ENCODE results near the gene PMM2.
"Not testable (repeated sequence)": the region's sequence is repeated elsewhere in the genome, so short reads cannot be mapped to it uniquely, and the experiment has no call there.

The PMM2 gene

GRCh38 chr16:8782673-8783072 is 15.0 kb upstream of the PMM2 start:
- DNase-seq (ENCODE audit: low read depth), result no peak

DNA sequence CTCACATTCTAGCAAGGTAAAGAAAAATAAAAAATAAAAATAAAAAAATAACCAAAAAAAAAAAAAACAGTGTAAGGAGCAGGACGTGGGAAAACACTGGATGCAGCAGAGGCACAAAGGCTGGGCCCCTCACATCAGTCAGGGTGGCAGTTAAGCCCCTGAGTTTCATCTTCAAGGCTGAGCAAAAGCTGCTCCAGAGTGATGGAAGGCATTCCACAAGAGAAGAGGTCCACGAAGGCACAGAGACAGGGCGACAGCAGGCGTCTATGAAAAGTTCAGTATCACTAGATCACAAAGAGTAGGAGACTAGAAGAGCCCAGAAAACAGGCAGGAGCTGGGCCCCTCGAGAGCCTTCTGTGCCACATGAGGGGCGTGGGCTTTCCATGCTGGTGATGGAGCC is 12.2 kb upstream of the PMM2 start:
- no peak for DNase-seq (ENCODE audit: low read depth)

GRCh38 chr16:8786316-8786715 is 11.3 kb upstream of the PMM2 start:
- not testable (repeated sequence) for DNase-seq (ENCODE audit: low read depth)

- no peak for DNase-seq (ENCODE audit: low read depth)
These were observed 9.0 kb upstream of the PMM2 start for GRCh38 chr16:8788578-8789172.

DNA sequence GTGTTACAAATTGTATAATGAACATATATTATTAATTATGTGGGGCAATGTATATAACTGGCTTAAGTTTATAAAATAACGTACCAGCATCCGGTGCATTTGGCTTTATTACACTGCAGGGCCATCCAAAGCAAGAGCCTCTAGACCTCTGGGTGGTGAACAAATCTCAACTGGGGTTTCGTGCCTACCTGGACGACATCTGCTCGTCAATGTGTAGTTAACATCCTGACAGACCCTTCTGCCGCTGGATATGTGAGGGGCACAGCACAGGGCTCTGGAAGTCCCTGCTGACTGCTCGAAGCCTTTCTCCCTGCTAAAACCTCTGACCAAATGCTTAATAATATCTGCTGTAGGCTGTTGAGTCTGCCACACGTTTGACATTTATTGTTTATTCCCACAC is 2.5 kb upstream of the PMM2 start:
- no peak for DNase-seq (ENCODE audit: low read depth)

GRCh38 chr16:8795818-8796217 is 1.8 kb upstream of the PMM2 start:
- no peak for DNase-seq (ENCODE audit: low read depth)

DNA sequence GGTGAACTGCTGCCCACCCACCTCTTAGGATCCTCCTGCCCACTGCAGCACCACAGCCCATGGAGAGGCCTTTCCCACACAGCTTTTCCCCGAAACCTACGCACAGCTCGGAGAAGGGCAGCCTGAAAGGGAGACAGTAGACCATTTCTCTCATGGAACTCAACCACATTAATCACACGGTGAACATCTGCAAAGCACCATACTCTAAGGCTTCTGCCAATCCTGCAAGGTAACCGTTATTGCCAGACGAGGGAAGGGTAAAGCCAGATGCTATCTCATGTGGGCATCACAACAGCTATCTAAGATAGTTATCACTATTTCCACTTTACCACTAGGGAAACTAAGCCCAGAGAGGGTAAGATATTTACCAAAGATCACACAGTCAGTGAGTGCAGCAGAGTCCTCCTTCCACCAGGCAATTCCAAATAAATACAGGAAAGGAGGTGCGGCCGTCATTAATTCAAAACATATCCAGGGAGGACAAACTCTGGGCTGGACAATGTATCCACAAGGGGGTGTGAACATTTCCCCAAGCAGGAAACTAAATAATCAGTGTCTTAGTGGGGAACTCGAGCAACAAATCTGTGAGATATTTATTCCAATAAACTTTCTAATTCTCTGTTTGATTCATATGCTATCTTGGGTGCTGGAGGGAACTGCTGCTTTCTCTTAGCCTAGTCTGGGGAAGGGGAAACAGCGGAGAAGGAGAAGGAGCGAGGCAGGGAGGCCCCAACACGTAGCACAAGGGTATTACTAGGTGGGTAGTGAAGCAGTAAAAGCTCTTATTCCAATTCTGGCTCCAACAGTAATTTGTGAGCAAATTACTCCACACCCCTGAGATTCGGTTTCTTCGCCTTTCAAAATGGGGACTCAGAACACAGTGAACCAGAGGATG is 923 bp upstream of the PMM2 start:
- DNase-seq (ENCODE audit: low read depth), result no peak

- DNase-seq (ENCODE audit: low read depth), result no peak
These were observed 512 bp downstream of the PMM2 start for GRCh38 chr16:8798174-8798527.

DNA sequence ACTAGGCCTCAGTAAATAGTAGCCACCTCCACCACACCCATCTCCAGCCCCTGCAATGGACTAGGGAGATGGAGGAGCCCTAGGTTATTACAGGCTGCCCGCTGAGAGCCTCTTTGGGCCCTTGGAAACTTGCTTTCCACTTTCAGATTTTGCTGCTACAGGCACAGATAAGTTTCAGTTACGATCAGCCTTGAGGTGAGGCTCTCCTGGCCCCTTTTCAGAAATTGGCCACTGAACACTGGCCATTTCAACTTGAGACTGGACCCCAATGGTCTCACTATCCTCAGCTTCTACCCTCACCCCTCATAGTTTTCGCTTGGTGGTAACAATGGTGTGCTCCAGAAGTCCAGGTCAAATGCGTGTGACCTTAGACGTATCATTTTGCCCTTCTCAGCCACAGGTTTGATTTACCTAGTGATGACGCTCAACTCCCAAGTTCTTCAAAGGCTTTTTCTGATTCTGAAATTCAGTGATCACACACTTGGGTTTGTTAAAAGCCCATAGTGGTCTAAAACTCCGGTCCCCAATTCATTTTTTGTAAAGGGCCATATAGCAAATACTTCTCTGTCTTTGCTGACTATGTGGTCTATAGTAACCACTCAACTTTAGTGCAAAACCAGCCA is 1.0 kb downstream of the PMM2 start:
- DNase-seq (ENCODE audit: low read depth), result no peak

- no peak for DNase-seq (ENCODE audit: low read depth)
These were observed 4.1 kb downstream of the PMM2 start for GRCh38 chr16:8801701-8802100.

DNA sequence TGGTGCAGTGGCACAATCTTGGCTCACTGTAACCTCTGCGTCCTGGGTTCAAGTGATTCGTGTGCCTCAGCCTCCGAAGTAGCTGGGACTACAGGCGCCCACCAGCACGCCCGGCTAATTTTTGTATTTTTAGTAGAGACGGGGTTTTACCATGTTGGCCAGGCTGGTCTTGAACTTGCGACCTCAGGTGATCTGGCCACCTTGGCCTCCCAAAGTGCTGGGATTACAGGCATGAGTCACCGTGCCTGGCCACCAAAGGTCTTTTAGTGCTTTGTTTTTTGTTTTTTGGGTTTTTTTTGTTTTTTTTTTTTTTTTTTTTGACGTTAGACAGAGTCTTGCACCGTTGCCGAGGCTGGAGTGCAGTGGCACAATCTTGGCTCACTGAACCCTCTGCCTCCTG is 6.1 kb downstream of the PMM2 start:
- not testable (repeated sequence) for DNase-seq (ENCODE audit: low read depth)

DNA sequence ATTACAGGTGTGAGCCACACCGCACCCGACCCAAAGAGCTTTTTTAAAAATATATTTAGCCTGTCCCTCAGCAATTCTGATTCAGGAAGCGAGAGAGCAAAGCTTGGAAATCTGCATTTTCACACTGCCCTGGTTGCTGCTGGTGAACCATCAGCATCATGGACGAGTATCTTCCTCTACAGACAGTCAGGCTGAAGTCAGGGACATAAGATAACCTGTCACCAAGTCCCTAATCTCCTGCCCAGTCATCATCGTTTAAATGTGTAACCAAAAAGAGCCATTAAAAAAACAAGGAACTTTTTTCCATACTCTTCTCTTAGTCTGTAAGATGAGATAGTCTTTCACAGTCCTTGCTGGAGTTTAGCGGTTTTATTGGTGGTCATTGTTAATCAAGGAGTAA is 6.7 kb downstream of the PMM2 start:
- DNase-seq (ENCODE audit: low read depth), result no peak

- no peak for DNase-seq (ENCODE audit: low read depth)
These were observed 8.8 kb downstream of the PMM2 start for GRCh38 chr16:8806272-8806983.

GRCh38 chr16:8807189-8807588 is 9.6 kb downstream of the PMM2 start:
- DNase-seq (ENCODE audit: low read depth), result no peak

DNA sequence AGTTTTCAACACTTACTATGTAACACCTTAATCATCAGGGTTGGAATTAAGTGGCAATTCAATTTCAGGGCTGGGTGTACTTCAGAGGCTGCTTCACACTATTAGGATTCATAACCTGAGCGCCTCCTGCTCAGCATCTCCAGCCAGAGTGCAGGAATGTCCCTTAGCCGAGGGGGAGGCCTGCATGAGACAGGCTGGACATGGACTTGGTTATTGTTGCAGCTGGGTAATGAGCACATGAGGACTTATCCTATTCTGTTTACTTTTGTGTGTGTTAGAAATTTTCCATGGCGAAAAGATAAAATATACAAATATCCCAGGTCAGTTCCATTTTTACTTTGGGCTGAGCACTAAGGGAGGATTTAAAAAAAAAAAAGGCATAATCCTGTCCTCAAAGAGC is 10.4 kb downstream of the PMM2 start:
- no peak for DNase-seq (ENCODE audit: low read depth)

DNA sequence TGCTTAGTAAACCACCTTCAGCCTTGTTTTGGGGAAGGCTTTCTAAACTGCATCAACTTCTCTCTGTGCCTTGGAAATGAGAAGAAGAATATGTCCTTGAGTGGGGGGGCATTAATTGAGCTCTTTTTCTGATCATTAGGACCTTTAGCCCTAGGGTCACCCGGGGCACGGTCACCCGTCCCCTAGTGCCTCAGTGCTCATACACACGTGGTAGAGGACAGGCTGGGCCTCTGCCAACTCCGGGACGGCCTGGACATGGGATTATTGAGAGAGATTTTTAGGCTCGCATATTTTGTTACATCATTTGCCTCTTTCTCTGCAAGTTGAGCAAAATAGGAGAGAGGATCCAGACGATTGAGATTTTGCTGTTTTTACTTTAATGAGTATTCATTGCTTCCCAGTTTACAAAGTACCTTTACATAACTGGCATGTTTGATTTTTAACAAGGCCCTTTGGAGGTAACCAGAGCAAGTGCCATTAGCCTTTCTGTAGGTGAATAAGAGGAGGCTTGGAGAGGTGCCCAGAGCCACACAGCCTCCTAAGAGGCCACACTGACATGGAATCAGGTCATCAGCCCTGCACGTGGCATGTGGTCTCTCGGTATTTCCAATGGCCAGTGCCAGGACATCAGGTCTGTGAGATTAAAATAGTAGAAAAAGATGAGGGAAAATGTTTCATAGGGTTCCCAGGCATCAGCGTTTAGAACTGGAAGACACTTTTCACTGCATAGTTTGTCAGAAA is 11.1 kb downstream of the PMM2 start:
- no peak for DNase-seq (ENCODE audit: low read depth)

- no peak for DNase-seq (ENCODE audit: low read depth)
These were observed 14.7 kb downstream of the PMM2 start for GRCh38 chr16:8812162-8812843.

DNA sequence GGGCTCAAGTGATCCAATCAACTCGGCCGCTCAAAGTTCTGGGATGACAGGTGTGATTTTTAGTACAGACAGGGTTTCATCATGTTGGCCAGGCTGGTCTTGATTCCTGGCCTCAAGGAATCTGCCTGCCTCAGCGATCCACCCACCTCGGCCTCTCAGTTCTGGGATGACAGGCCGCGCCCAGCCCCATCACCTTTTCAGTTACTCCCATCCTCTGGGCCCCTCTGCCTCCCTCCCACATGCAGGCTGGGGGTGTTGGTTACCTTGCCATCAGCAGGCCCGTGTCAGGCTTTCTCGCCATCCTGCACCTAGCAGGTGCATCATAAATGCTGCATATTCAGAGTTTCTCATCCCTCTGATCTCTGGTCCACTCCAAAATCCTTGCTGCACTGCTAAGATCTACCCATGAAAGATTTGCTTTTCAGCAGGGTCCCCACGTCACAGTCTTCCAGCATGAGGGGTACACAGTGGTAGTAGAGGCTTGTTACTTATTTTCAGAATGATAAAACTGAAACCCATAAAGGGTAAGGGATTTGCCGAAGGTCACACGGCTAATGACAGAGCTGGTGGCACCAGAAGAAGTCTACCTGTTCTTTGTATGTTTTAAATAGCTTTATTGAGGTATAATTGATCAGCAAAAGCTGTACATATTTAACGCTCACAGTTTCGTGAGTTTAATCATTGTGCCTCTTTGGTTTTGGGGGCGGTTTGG is 16.6 kb downstream of the PMM2 start:
- DNase-seq (ENCODE audit: low read depth), result no peak

DNA sequence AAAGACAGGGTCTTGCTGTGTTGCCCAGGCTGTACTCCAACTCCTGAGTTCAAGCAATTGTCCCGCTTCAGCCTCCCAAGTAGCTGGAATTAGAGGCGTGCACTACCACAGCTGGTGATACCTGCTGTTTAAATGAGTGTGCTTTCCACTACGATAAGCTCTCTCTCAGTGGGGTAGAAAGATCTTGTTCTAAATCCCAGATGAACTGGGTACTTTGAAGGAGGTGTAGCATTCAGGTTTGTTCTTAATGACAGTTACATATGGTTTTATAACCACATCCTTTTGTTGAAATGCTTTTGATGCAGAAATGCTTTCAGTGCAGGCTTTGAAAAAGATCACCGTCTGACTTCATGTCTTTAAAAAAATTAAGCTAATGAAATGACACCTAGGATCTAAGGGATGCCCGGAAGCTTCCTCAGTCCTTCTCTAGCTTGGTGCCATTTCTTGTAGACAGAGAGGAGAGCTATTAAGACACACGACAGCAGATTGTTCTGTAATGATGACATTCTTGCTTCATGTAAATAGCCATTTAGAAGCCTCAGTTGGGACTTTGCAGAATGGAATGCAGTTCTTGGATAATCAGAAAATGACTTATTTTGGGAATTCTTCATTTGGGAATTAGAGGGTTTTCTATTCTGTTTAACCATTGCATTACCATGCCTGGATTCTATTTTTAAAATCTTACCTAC is 19.5 kb downstream of the PMM2 start:
- no peak for DNase-seq (ENCODE audit: low read depth)

All from stimulated activated CD8-positive, alpha-beta memory T cell treated with anti-CD3 and anti-CD28 coated beads, Interleukin-4, amount 100 ng/mL, for 24 hours (primary cell).